ENCODE data around the gene KAZN. TPM values are rescaled to one million over a fixed set of nuclear protein-coding genes. Genes with fewer than 3 reads are reported as not detected.

The KAZN gene
- total RNA-seq, 1 experiment from 2014 or later, result 6.5 TPM

DNA sequence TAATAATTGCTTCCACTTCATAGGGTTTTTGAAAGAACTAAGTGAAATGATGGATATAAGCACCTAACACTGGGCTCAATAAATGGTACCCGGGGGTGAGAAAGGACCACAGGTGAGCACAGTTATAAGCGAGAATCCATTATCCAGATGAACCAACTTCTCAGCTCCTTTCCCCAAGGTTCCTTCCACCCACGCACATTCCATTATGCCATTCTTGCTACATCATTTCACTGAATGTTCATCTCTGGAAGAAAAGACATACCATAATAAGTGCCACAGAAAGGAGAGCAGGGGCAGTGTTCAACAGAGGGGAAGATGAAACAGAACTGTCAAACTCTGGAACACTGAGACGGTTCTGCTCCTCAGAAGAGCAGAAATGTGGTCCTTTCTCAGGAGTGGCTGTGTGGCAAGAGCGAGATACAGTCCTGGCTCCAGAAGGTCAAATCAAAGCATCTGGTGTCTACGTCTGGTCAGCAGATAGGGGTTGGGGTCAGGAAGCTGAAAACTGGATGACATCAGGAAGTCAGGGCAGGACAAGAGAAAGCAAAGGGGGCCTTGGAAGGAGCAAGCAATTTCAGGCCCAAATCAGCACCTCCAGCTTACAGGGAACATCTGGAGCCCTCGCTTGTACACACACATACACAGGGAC is 299.6 kb downstream of the KAZN start:
- in situ Hi-C loops (cut with HindIII; ENCODE audit: low pct_unique_long_range_greater_than_20kb, low sequenced_read_pairs), result no loop called here
- DNase-seq (ENCODE audit: low read depth, low spot score), result no peak

DNA sequence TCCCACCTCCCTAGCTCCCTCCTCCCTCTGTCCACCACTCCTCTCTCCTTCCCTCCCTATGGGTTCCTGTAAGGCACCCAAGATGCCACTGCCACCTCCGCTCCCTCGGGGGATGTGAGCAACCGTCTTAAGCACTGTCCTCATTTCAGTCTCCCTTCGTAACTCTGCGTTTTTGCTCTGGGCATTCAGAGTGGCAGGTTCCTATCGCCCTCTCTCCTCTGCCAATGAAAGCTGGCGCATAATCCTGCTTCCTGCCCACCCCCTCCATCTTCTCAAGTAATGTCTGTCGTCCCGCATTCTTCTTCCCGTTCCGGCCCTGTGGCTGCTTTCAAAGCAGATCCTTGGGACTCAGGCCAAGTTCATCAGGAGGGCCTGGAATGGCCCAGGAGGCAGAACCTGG is 301.2 kb downstream of the KAZN start:
- in situ Hi-C loops (cut with HindIII; ENCODE audit: low pct_unique_long_range_greater_than_20kb, low sequenced_read_pairs), result no loop called here

DNA sequence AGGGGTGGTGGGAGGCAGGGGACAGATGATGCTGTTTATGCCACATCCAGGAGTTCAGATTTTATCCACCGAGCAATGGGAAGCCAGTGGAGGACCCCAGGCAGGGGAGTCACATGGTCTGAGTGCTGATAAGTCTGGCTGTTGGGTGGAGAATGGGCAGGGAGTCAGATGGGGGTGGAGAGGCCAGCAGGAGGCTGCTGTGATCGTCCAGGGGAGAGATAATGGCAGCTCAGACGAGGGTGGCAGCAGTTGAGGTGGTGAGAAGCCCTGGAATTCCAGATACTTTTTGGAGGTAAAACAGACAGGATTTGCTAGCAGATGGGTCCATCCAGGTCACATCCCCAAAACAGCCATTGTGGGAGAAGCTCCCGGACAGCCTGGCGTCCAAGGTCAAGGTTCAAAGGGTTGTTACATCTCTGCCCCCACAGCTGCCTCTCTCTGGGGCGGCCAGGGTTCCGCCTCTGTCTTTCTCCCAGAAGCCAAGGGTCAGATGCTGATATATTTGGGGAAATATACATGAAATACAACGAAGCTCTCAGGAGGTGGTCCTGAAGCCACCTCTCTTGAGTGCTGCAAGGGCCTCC is 303.0 kb downstream of the KAZN start:
- no peak for DNase-seq (ENCODE audit: low read depth, low spot score)
- in situ Hi-C loops (cut with HindIII; ENCODE audit: low pct_unique_long_range_greater_than_20kb, low sequenced_read_pairs), result no loop called here

More for the DNA sequence above, 301.2 kb downstream of the KAZN start:
- no peak for DNase-seq (ENCODE audit: low read depth, low spot score)

DNA sequence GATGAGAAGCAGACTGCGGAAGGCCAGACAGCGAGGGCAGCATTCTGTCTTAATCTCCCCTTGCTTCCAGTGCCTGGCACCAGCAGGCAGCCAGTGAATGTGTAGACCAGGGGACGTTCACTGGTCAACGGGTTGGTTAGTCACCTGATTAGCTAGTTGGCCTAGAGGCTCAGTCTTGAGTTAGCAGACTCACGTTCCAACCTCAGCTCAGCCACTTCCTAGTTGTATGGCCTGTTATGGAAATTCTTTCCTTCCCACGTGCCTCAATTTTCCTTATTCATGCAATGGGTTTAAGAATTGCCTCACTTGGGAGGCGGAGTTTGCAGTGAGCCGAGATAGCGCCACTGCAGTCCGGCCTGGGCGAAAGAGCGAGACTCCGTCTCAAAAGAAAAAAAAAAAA is 305.4 kb downstream of the KAZN start:
- DNase-seq (ENCODE audit: low read depth, low spot score), result no peak
- in situ Hi-C loops (cut with HindIII; ENCODE audit: low pct_unique_long_range_greater_than_20kb, low sequenced_read_pairs), result no loop called here

DNA sequence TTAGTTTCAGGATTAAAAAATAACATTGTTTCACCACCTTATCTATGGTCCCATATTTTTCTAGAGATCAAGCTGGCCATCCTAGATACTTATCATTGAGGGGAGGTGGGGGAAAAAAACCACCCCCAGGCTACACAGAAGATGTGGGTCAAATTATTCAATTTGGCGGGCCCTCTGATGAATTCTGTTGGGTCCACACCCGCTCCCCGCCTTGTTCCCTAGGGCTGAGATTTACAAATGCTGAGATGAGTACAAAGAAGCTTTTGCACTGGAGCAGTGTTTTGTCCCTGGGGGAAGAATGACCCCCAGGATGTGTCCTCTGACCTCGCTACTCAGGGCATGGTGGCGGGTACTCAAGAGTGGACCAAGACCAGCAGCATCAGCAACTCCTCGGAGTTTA is 308.2 kb downstream of the KAZN start:
- DNase-seq (ENCODE audit: low read depth, low spot score), result no peak
- in situ Hi-C loops (cut with HindIII; ENCODE audit: low pct_unique_long_range_greater_than_20kb, low sequenced_read_pairs), result no loop called here

DNA sequence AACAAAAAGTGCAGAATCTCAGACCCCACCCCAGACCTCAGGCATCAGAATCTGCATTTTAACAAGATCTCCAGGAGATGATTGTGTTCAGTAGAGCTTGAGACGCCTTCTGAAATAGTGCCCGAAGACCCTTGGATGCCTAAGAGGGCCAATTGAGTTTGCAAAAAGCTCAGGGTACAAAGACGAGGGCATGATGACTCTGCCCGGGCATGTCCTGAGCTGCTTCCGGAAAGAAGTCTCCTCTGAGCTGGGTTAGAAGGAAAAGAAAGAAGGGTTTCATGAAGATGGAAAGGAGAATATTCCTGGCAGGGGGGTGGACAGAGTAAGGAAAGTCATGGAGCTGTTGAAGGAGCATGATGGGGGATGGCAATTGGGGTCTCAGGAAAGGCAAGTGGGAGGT is 308.9 kb downstream of the KAZN start:
- DNase-seq (ENCODE audit: low read depth, low spot score), result no peak
- in situ Hi-C loops (cut with HindIII; ENCODE audit: low pct_unique_long_range_greater_than_20kb, low sequenced_read_pairs), result no loop called here

DNA sequence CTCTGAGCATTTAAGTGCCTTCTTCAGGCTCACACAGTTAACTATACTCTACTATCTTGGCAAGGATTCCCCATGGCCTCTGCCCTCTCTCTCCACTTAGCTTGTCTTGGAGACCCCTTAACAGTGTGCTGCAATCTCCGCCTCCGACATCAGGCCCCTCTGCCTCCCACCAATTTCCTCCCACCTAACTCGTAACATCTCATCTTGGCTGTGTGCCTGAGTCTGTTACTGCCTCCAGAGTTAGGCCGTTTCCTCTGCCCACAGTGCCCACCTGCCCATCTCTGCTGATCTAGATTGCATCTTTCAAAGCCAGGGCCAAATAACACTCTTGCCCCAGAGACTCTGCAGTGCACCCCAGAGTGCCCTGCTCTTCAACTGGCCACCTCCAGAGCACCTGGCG is 310.8 kb downstream of the KAZN start:
- no peak for DNase-seq (ENCODE audit: low read depth, low spot score)
- in situ Hi-C loops (cut with HindIII; ENCODE audit: low pct_unique_long_range_greater_than_20kb, low sequenced_read_pairs), result no loop called here

DNA sequence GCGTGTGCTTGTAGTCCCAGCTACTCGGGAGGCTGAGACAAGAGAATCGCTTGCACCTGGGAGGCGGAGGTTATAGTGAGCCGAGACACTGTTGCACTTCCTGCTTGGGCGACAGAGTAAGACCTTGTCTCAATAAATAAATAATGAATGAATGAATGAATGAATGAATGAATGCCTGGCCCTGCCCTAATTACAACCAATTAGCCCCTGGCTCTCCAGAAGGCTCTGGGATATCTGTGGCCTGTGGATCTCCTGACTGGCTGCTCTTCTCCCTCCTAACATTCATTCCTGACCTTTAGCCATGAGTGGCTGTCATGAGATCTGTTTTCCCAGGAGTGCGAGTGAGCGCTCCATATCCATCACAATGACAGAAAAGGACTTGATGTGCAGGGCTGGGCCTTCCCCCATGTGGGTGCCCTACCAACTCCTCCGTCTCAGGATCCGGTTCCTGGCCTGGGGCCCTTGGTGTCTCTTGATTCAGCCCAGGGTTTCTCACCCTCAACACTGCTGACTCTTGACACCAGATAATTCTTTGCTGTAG is 311.5 kb downstream of the KAZN start:
- in situ Hi-C loops (cut with HindIII; ENCODE audit: low pct_unique_long_range_greater_than_20kb, low sequenced_read_pairs), result no loop called here
- peak; percentile 67 for DNase-seq (ENCODE audit: low read depth, low spot score)

DNA sequence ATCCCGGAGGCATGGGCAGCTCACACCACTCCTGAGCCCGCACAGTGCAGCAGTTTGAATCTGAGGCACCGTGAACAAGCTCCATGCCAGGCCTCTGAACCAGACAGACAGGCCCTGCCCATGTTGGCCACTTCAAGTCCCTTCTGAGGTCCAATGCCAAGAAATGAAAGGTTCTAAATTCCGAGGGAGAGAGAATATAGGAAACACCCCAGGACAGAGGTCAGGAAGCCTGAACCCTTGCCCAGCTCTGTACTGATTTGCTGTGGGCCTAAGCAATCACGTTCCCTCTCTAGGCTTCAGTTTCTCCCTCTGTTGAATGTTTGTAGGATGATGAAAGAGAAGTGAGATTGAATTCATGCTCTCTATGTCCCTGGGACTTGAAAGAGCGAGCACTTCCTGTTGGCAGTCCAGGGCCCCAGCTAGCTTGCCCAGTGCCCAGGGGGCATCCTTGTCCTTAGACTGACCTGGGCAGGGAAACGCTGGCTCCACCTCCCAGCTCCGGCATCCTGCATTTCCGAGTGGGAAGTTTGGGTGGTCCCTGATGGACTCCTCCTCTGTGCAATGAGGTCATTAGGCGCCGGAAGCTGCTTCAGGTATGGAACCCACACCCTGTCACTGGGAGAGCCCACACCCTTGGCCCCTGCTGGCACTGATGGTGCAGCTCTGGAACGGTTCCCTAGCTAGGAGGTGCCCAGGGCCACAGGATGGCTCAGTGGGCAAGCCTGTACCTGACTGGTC is 312.7 kb downstream of the KAZN start:
- in situ Hi-C loops (cut with HindIII; ENCODE audit: low pct_unique_long_range_greater_than_20kb, low sequenced_read_pairs), result no loop called here
- DNase-seq (ENCODE audit: low read depth, low spot score), result no peak

DNA sequence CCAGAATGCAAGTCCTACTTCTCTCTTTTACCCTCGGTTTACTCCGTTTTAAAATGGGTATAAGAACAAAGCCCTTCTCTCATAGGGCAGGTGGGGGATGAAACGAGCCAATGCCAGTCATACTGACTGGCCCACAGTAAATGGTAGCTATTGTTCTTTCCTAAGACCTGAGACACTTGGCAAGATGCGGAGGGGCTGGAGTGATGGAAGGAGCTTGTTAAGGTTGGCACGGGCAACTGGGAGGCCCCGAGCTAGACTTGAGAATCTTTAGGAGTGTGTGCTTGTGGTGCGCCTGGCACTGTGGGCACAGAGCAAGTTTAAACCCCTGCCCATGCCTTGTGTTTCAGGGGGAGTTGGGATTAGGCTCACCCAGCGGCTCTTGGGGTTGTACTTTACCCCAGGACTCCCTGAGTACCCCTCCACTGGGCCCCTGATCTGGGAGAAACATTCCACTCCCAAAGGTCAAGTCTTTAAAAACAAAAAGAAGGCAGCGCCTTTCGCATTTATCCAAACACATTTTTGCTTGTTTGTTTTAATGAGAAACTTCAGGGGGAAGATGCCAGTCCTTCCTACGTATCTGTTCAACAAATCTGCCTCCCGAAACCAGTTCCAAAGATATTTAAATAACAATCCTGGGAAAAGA is 314.5 kb downstream of the KAZN start:
- in situ Hi-C loops (cut with HindIII; ENCODE audit: low pct_unique_long_range_greater_than_20kb, low sequenced_read_pairs), result no loop called here

DNA sequence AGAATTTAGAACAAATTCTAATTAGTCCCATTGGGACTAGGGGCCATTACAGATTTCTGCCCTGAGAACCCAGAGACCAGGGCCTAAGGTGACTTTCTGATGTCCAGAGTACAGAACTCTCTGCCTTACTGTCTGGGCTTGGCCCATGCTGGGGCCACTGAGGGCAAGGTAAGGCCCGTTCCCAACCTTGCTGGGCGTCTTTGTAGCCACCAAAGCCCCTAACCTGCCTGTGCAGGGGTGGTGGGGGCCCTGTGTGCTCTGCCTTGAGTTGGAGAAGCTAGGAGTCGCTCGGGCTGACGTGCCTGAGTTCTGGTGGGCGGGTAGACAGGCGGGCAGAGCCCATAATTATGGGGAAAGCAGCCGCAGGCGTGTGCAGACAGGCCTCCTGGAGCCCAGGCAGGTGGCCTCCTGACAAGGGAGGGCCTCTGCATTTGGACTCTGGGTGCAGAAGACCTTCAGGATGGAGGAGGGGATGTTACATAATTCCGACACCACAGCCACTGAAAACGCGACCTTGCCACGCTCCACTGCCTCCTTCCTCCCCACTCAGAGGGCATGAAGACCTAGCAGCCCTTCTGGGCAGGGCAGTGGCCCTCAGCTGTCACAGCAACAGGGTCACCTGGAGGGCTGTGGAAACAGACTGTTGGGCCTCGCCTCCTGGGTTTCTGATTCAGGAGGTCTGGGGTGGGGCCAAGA is 315.1 kb downstream of the KAZN start:
- DNase-seq (ENCODE audit: low read depth, low spot score), result no peak
- in situ Hi-C loops (cut with HindIII; ENCODE audit: low pct_unique_long_range_greater_than_20kb, low sequenced_read_pairs), result no loop called here

More for the DNA sequence above, 314.5 kb downstream of the KAZN start:
- peak; percentile 64 for DNase-seq (ENCODE audit: low read depth, low spot score)

DNA sequence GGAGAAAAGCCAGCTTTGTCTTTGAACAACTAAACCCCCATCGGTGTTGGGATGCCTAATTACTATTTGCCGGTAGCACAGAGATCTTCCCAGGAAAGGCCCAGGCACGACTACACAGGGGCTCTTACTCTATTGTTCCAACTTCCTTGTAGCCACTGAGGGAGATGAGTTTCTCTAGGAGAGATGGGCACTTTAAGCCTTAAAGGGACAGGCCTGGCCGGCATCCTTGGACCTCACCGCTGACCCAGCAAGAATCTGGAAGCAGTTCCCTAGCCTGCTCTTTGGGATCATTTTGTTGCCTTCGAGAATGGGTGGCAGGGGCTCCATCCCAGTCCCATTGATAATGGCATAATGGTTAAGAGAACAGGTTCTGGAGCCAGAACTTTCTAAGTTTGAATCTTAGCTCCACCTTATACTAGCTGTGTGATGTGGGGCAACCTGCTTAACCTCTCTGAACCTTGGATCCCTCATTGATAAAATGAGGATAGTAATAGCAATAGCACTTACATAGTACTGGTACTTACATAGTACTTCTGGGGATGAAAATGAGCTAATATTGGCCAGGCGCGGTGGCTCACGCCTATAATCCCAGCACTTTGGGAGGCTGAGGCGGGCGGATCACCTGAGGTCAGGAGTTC is 316.0 kb downstream of the KAZN start:
- no peak for DNase-seq (ENCODE audit: low read depth, low spot score)
- in situ Hi-C loops (cut with HindIII; ENCODE audit: low pct_unique_long_range_greater_than_20kb, low sequenced_read_pairs), result no loop called here

DNA sequence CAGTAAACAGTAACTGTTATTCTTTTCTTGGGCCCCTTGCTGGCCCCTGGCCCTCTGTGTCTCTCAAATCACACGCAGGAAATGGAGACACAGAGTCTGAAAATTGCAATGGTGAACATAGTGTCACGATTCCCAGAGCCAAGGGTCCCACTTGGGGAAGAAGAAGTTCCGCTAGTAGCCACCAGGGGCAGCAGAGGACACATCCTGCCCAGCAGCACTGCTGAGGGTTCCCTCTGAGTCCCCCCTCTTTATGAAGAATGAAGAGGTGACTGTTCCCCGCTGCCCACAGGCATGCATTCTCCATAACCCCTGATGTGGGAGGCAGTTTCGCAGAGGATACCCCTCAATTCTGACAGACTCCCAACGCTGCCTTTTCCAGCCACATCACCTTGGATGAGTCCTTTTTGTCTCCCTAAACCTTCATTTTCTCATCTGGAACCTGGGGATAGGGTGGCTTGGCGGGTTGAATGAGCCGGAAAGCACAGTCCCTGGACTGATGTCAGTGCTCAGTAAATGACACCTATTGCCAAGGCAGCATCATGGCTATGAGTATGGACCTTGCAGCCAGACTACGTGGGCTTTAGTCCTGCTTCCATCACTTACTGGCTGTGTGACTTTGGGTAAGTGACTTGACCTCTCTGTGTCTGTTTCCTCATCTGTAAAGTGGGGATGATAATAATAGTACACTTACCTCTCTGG is 317.0 kb downstream of the KAZN start:
- peak; percentile 64 for DNase-seq (ENCODE audit: low read depth, low spot score)
- in situ Hi-C loops (cut with HindIII; ENCODE audit: low pct_unique_long_range_greater_than_20kb, low sequenced_read_pairs), result no loop called here

DNA sequence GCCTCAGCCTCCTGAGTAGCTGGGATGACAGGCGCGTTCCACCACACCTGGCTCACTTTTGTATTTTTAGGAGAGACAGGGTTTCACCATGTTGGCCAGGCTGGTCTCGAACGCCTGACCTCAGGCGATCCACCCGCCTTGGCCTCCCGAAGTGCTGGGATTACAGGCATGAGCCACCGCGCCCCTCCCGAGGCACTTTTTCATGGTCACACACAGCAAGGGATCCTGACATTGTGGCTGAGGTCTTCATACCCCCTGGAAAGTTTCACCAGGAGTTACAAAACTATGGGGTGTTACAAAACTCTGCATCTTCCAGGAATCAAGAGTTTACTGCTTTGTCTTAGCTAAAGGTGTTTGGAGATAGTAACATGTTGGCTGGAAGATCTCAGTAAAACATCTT is 320.8 kb downstream of the KAZN start:
- no peak for DNase-seq (ENCODE audit: low read depth, low spot score)
- in situ Hi-C loops (cut with HindIII; ENCODE audit: low pct_unique_long_range_greater_than_20kb, low sequenced_read_pairs), result no loop called here

DNA sequence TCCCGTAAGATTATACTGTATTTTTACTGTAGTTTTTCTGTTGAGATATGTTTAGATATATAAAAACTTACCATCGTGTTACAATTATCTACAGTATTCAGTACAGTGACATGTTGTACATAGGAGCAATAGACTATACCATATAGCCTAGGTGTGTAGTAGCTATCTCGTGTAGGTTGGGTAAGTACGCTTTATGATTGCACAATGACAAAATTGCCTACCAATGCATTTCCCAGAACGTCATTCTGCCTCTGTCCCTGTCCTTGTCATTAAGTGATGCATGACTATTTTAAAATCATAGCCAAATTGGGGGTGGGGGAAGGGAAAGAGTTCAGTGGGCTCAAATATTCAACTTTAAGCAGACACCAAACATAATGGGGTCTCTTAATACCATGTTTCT is 321.3 kb downstream of the KAZN start:
- in situ Hi-C loops (cut with HindIII; ENCODE audit: low pct_unique_long_range_greater_than_20kb, low sequenced_read_pairs), result no loop called here

DNA sequence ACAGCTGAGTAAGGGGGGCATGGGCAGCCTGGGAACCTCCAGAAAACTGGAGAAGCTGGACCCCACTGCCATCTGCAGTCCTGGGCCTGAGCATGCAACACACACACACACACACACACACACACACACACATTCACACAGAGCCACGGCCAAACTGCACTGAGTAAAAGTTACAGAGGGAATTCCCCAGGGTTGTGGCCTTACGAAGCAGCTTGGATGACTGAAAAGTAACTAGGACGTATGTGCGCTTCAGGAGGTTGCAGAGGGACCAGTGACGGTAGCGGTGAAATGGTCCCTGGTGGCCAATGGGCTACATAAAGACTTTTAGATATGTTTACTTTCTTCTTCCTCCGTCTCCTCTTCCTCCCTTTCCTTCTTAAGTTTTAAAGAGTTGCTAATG is 322.6 kb downstream of the KAZN start:
- no peak for DNase-seq (ENCODE audit: low read depth, low spot score)
- in situ Hi-C loops (cut with HindIII; ENCODE audit: low pct_unique_long_range_greater_than_20kb, low sequenced_read_pairs), result no loop called here

More for the DNA sequence above, 321.3 kb downstream of the KAZN start:
- no peak for DNase-seq (ENCODE audit: low read depth, low spot score)
